ENCODE data around the gene SDK1.
"Not testable (repeated sequence)": the region's sequence is repeated elsewhere in the genome, so short reads cannot be mapped to it uniquely, and the experiment has no call there.

SDK1 gene

GRCh38 chr7:3754493-3755341, 453.7 kb downstream of the SDK1 start:
- DNase-seq = no peak

GRCh38 chr7:3755778-3756453, 454.9 kb downstream of the SDK1 start:
- DNase-seq = not testable (repeated sequence)

GRCh38 chr7:3757059-3757458, 456.0 kb downstream of the SDK1 start:
- DNase-seq = no peak

GRCh38 chr7:3760651-3761050, 459.6 kb downstream of the SDK1 start:
- no peak for DNase-seq

- DNase-seq = no peak
Measured at GRCh38 chr7:3762146-3762831, 461.2 kb downstream of the SDK1 start.

GRCh38 chr7:3767917-3768777, 467.1 kb downstream of the SDK1 start:
- DNase-seq = no peak

GRCh38 chr7:3771906-3772305, 470.9 kb downstream of the SDK1 start:
- no peak for DNase-seq

- no peak for DNase-seq
Measured at GRCh38 chr7:3778345-3778744, 477.3 kb downstream of the SDK1 start.

- no peak for DNase-seq
Measured at GRCh38 chr7:3780016-3780415, 479.0 kb downstream of the SDK1 start.

- DNase-seq = no peak
Measured at GRCh38 chr7:3780525-3780924, 479.5 kb downstream of the SDK1 start.

- DNase-seq = no peak
Measured at GRCh38 chr7:3781607-3782006, 480.6 kb downstream of the SDK1 start.

GRCh38 chr7:3787717-3788264, 486.7 kb downstream of the SDK1 start:
- DNase-seq = no peak

GRCh38 chr7:3790803-3791202, 489.8 kb downstream of the SDK1 start:
- DNase-seq = no peak

GRCh38 chr7:3791327-3791726, 490.3 kb downstream of the SDK1 start:
- no peak for DNase-seq

GRCh38 chr7:3795141-3795540, 494.1 kb downstream of the SDK1 start:
- no peak for DNase-seq

GRCh38 chr7:3795781-3796180, 494.7 kb downstream of the SDK1 start:
- DNase-seq = no peak

- no peak for DNase-seq
Measured at GRCh38 chr7:3805151-3805550, 504.1 kb downstream of the SDK1 start.

- no peak for DNase-seq
Measured at GRCh38 chr7:3806516-3806915, 505.5 kb downstream of the SDK1 start.

GRCh38 chr7:3807824-3808223, 506.8 kb downstream of the SDK1 start:
- DNase-seq = no peak

- DNase-seq = no peak
Measured at GRCh38 chr7:3821488-3821887, 520.4 kb downstream of the SDK1 start.

- no peak for DNase-seq
Measured at GRCh38 chr7:3825491-3825890, 524.4 kb downstream of the SDK1 start.

- DNase-seq = no peak
Measured at GRCh38 chr7:3832199-3832598, 531.1 kb downstream of the SDK1 start.

- no peak for DNase-seq
Measured at GRCh38 chr7:3835109-3835508, 534.1 kb downstream of the SDK1 start.
